ENCODE measurements around the gene TGFBR1.

TGFBR1 gene

GRCh38 chr9:99137225-99137624 lies 32.3 kb downstream of the TGFBR1 start:
- peak; percentile 44 for DNase-seq (ENCODE audit: low spot score)

GRCh38 chr9:99137891-99138290 lies 33.0 kb downstream of the TGFBR1 start:
- no peak for DNase-seq (ENCODE audit: low spot score)

GRCh38 chr9:99138424-99139284 lies 33.7 kb downstream of the TGFBR1 start:
- DNase-seq (ENCODE audit: low spot score), result no peak

- DNase-seq (ENCODE audit: low spot score), result no peak
Measured at GRCh38 chr9:99139868-99140267, 35.0 kb downstream of the TGFBR1 start.

- DNase-seq (ENCODE audit: low spot score), result peak; percentile 61
Measured at GRCh38 chr9:99140685-99141314, 35.9 kb downstream of the TGFBR1 start.

GRCh38 chr9:99141849-99142248 lies 36.9 kb downstream of the TGFBR1 start:
- no peak for DNase-seq (ENCODE audit: low spot score)

GRCh38 chr9:99142275-99142674 lies 37.4 kb downstream of the TGFBR1 start:
- DNase-seq (ENCODE audit: low spot score), result no peak

GRCh38 chr9:99143655-99144054 lies 38.7 kb downstream of the TGFBR1 start:
- no peak for DNase-seq (ENCODE audit: low spot score)

- no peak for DNase-seq (ENCODE audit: low spot score)
Measured at GRCh38 chr9:99144966-99145365, 40.1 kb downstream of the TGFBR1 start.

GRCh38 chr9:99146574-99146973 lies 41.7 kb downstream of the TGFBR1 start:
- DNase-seq (ENCODE audit: low spot score), result no peak

- no peak for DNase-seq (ENCODE audit: low spot score)
Measured at GRCh38 chr9:99147177-99147576, 42.3 kb downstream of the TGFBR1 start.

- DNase-seq (ENCODE audit: low spot score), result no peak
Measured at GRCh38 chr9:99150451-99151171, 45.7 kb downstream of the TGFBR1 start.

- DNase-seq (ENCODE audit: low spot score), result no peak
Measured at GRCh38 chr9:99154356-99154755, 49.4 kb downstream of the TGFBR1 start.

- no peak for DNase-seq (ENCODE audit: low spot score)
Measured at GRCh38 chr9:99155736-99156135, 50.8 kb downstream of the TGFBR1 start.

- no peak for DNase-seq (ENCODE audit: low spot score)
Measured at GRCh38 chr9:99158629-99159028, 53.7 kb downstream of the TGFBR1 start.

GRCh38 chr9:99160173-99160572 lies 55.3 kb downstream of the TGFBR1 start:
- no peak for DNase-seq (ENCODE audit: low spot score)

- DNase-seq (ENCODE audit: low spot score), result peak; percentile 61
Measured at GRCh38 chr9:99162759-99163364, 57.9 kb downstream of the TGFBR1 start.

- no peak for DNase-seq (ENCODE audit: low spot score)
Measured at GRCh38 chr9:99166149-99166548, 61.2 kb downstream of the TGFBR1 start.

GRCh38 chr9:99167119-99167518 lies 62.2 kb downstream of the TGFBR1 start:
- DNase-seq (ENCODE audit: low spot score), result no peak

- DNase-seq (ENCODE audit: low spot score), result no peak
Measured at GRCh38 chr9:99167694-99168093, 62.8 kb downstream of the TGFBR1 start.

GRCh38 chr9:99169086-99169485 lies 64.2 kb downstream of the TGFBR1 start:
- no peak for DNase-seq (ENCODE audit: low spot score)

- DNase-seq (ENCODE audit: low spot score), result no peak
Measured at GRCh38 chr9:99169982-99170761, 65.3 kb downstream of the TGFBR1 start.
